HG02852 (cell line): ENCODE measurements around the gene DNM2.

Source experiments
- ATAC-seq: cut with Tn5 transposase; IDR thresholded peaks from one replicate; pipeline ENCODE4 v1.9.1; 2021; ENCODE audit warnings: mild to moderate bottlenecking, moderate library complexity; ENCODE audit not compliant: unreplicated experiment

Gene DNM2

GRCh38 chr19:10690341-10690781 lies 27.5 kb upstream of the DNM2 start:
- no peak for ATAC-seq

DNA sequence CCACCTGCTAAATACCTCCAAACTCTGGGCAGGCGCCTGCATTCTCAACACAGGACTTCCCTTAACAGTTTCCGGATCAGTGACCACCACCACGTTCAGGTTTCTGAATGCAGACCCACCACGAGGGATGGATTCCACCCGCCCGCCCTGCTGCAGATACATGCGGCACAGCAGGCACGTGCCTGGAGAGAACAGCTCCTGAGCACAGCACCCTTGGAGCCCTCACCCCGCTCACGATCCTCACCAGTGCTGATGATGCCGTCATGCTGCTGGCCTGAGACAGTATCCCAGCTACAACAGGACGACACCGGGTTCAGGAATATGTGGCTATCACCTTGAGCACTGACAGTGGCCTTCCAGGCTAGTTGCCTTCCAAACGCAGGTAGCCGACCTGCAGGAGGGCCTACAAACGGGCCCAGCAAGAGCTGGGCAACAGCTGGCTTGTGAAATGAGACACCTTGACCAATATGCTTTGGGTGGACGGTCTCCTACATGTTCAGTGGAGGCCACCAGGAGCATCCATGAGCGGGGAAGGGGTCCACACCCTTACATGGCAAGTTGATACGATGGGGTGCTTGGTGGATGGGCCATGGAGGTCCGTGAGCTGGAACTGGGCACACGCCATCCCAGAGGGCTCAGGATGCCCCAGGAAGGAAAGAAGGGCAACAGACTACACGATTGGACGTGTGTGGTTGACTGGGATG lies 26.5 kb upstream of the DNM2 start:
- ATAC-seq: no peak

GRCh38 chr19:10691883-10692282 lies 26.0 kb upstream of the DNM2 start:
- no peak for ATAC-seq

- no peak for ATAC-seq
Observed at GRCh38 chr19:10692673-10693264, 25.1 kb upstream of the DNM2 start.

GRCh38 chr19:10694706-10695307 lies 23.1 kb upstream of the DNM2 start:
- no peak for ATAC-seq

DNA sequence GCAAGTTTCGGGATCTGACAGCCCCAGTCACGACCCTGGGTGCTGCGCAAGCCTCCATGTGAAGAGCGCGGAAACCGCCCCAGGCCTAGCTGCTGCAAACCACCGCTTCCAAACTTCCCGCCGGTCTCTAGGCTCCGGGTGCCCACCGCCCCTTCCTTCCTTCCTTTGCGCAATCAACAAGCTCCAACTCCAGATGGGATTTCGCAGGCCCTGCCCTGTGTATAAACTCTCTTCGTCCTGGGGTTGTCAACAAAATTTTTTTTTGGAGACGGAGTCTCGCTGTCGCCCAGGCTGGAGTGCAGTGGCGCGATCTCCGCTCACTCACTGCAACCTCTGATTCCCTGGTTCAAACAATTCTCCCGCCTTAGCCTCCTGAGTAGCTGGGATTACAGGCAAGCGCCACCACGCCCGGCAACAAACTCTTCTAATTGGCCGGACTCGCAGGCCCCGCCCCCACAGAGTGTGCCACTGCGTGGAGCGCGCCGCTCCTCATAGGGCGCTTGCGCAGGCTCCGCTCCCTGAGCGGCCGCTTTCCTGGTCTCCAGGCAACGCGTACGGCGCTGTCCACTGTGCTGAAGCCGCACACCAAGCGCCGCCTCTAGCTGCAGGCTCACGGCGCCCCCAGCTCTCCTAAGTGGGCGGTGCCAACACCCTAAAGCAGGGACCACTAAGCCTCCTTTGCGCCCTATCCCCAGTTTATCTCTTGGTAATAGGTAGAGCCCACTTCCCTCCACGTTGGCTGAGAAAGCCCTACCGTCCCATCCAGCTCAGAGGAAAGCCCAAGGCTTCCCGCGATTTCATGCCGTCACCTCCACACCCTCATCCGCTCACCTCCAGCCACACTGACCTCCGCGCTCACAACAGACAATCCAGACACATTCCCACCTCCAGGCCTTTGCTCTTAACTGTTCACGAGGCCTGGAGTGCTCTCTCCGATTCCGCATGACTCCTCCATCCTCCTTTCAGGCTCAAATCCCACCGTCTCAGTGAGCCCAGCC lies 22.2 kb upstream of the DNM2 start:
- peak; percentile 81 for ATAC-seq

DNA sequence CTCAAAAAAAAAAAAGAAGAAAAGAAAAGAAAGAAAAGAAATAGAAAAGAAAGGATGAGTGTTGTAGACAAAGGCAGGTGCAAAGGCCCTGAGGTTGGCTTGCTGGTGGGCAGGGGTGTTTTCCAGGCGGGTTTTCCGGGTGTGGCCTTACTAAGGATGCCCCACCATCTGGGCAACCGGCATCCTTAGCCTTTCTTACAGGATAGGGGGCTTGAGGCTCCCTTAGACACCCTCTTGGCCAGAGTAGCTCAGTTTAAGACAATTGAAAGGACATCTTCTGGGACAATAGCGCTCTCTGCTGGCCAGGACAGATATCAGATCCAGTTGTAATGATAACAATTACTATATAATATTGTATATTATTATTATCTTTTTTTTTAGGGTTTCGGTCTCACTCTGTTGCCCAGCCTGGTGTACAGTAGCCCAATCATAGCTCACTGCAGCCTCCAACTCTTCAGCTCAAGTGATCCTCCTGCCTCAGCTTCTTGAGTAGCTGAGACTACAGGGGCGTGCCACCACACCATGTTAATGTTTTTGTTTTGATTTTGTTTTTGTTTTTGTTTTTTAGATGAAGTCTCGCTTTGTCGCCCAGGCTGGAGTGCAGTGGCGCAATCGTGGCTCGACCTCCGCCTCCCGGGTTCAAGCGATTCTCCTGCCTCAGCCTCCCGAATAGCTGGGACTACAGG lies 18.1 kb upstream of the DNM2 start:
- ATAC-seq: no peak

GRCh38 chr19:10701955-10702525 lies 15.8 kb upstream of the DNM2 start:
- ATAC-seq: peak; percentile 20

- no peak for ATAC-seq
Observed at GRCh38 chr19:10706990-10707389, 10.9 kb upstream of the DNM2 start.

GRCh38 chr19:10707440-10707839 lies 10.4 kb upstream of the DNM2 start:
- no peak for ATAC-seq

- ATAC-seq: no peak
Observed at GRCh38 chr19:10708291-10708690, 9.6 kb upstream of the DNM2 start.

DNA sequence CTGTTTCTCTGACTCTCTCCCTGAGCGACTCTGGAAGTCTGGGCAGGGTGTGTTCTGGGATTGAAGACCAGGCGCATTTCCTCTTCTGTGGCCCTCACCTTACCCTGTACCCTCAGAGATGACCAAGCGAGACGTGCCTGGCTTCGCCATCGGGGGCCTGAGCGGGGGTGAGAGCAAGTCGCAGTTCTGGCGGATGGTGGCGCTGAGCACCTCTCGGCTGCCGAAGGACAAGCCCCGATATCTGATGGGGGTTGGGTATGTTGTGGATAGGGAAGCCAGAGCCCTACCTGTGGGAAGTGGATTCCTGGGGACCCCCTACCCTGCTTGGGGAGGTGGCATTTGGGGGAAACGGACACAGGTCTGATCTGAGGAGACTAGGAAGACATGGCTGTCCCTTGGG lies 5.8 kb upstream of the DNM2 start:
- no peak for ATAC-seq

- no peak for ATAC-seq
Observed at GRCh38 chr19:10712754-10713153, 5.1 kb upstream of the DNM2 start.

- no peak for ATAC-seq
Observed at GRCh38 chr19:10713317-10713716, 4.6 kb upstream of the DNM2 start.

GRCh38 chr19:10717054-10717355 lies 874 bp upstream of the DNM2 start:
- no peak for ATAC-seq

- ATAC-seq: peak; percentile 23
Observed at GRCh38 chr19:10718205-10719196, 622 bp downstream of the DNM2 start.

DNA sequence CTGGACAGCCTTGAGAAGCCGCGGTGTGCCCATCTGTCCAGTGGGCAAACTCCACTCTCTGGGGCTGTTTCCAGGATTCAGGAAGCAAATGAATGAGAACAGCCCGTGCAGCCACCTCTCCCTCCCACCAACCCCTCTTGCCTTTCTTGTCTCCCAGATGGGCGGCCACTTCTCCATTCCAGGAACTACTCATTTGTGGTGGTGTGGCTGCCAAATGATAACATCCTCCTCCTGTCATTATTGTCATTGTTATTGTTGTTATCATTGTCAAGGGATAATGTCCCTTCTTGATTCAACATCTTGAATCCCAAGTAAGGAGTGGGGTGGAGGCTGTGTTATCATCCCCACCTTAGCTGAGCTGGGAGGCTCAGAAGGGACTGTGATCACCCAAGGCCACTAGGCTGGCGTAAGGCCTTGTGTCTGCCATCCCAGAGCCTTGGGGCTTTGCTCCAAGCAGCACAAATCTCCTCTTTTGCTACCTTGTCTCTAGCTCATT lies 1.6 kb downstream of the DNM2 start:
- ATAC-seq: no peak

DNA sequence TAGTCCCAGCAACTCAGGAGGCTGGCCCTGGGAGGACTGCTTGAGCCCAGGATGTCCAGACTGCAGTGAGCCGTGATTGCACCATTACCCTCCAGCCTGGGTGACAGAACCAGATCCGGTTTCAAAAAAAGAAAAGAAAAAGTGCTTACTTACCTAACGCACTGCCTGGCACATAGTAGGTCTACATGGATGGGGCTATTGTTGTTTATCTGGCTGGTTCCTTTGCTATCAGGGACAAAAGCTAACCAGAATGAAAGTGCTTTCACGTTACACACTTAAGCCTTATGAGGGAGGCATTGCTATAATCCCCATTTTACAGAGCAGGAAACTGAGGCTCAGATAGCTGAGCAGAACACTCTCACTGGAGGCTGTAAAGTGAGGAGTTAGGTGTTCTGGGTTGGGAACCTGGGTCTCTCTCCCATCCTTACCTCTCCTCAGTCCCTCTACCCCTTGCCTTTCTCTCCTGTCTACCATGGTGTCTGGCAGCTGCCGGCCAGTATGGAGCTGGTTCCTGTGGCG lies 2.8 kb downstream of the DNM2 start:
- no peak for ATAC-seq

- no peak for ATAC-seq
Observed at GRCh38 chr19:10723591-10723990, 5.7 kb downstream of the DNM2 start.
